GM12878 (cell line): ENCODE data around the gene NFE2. TPM values are rescaled to one million over a fixed set of nuclear protein-coding genes. Genes with fewer than 3 reads are reported as not detected.

Experiments
- BACH1 ChIP-seq: fragments of 450-650 bp; IDR thresholded peaks from 2 replicates; pipeline ENCODE4 v1.6.1; 2017; ENCODE audit warnings: mild to moderate bottlenecking, borderline replicate concordance
- BMI1 ChIP-seq: fragments of 450-650 bp; IDR thresholded peaks from 2 replicates; pipeline ENCODE4 v1.6.1; 2016; ENCODE audit warnings: mild to moderate bottlenecking, moderate library complexity, borderline replicate concordance
- MTA3 ChIP-seq: IDR thresholded peaks from 2 replicates; pipeline ENCODE4 v1.6.1; 2012; ENCODE audit warnings: low read length, inconsistent platforms, borderline replicate concordance
- SMAD5 ChIP-seq: IDR thresholded peaks from 2 replicates; pipeline ENCODE4 v1.6.1; 2016; ENCODE audit warnings: antibody characterized with exemption, low read depth
- STAT1 ChIP-seq: fragments of 450-650 bp; conservative IDR thresholded peaks from 2 replicates; pipeline ENCODE4 v1.6.1; 2014; ENCODE audit warnings: antibody characterized with exemption, mild to moderate bottlenecking
- STAT3 ChIP-seq: IDR thresholded peaks from 2 replicates; pipeline ENCODE4 v1.6.1; 2011; ENCODE audit warnings: low read depth, low read length, improper control_type of control experiment
- polyA plus RNA-seq, 11 experiments: library from polyadenylated mRNA; depleted of rRNA in 4 of 11; unstranded in 6 of 11; stranded (reverse) in 5 of 11; fragments of >200 nt; fragmentation: Nextera tagmentation in 4 of 11; fragmentation: Illumina TruSeq in 1 of 11; extraction: Ambion mirVana in 4 of 11; extraction: Trizol in 1 of 11; gene quantifications; 1 replicate in 1 of 11; 2 replicates in 10 of 11; pipeline versions ENCODE4 v1.2.1 to v1.2.3, GENCODE V29; 2011 to 2016; ENCODE audit warnings: inconsistent platforms in 2 of 11, missing spikeins in 2 of 11, low read depth in 1 of 11
- total RNA-seq, 4 experiments: library from RNA; depleted of rRNA in 3 of 4; stranded (reverse); fragments of >200 nt in 3 of 4; fragmentation: Illumina TruSeq in 1 of 4; extraction: Trizol in 1 of 4; gene quantifications; 2 replicates each; pipeline versions ENCODE4 v1.2.1 to v1.2.3, GENCODE V29; 2013 to 2021
- TF ChIP-seq, protein P1 (sequence below): fragments of 450-650 bp; formaldehyde crosslinking; IDR thresholded peaks from 2 replicates; pipeline ENCODE4 v1.4.0; 2022; ENCODE audit warnings: mild to moderate bottlenecking, moderate library complexity
- TF ChIP-seq, protein P2 (sequence below): IDR thresholded peaks from 2 replicates; pipeline ENCODE4 v1.6.1; 2011; ENCODE audit warnings: borderline replicate concordance, low read depth, mild to moderate bottlenecking, moderate library complexity, low read length; ENCODE audit not compliant: insufficient read depth, poor library complexity, severe bottlenecking
- TF ChIP-seq, protein P3 (sequence below): IDR thresholded peaks from 2 replicates; pipeline ENCODE4 v1.6.1; 2011; ENCODE audit warnings: low read depth, low read length, improper control_type of control experiment, borderline replicate concordance
- TF ChIP-seq, protein P4 (sequence below): fragments of 450-650 bp; IDR thresholded peaks from 2 replicates; pipeline ENCODE4 v1.6.1; 2017; ENCODE audit warnings: mild to moderate bottlenecking, moderate library complexity

NFE2 gene
- total and polyA plus RNA-seq, 10 of the 15 experiments (the other 5 are each of a cell fraction or from before 2014, with no cell fraction given): 0.06 to 0.28 TPM; not detected in 8

DNA sequence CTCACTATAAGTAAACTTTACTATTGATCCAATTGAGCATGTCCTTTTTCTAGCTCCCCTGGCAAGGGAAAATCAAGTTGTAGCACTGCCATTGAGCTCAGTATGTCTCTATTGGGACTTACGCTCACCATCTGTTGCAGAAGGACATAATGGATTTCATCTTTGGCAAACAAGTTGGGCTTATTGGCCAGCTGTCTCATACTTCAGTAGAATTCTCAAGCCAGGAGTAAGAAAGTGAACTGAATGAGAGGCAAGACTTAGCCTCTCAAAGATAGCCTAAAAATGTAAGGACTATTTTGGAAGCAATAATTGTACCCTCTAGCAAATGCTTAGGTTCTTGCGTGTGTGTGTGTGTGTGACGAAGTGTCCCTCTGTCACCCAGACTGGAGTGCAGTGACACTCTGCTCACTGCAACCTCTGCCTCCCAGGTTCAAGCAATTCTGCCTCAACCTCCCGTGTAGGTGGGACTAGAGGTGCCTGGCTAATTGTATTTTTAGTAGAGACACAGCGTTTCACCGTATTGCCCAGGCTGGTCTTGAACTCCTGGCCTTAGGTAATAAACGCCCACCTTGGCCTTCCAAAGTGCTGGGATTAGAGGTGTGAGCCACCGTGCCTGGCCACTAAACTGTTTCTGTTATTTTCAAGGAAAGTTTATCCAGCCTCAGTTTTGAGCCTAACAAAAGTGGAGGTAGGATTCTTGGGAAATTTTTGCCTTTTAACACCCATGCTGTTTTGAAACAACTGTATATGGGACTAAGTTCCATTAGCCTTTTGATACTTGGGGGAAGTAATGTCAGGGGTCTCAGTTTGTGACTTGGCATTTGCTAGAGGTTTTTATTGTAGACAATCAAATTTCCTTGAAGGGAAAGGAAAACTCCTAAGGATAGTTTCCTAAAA, 13.3 kb downstream of the NFE2 start (continued):
- TF ChIP-seq, protein P1, sequence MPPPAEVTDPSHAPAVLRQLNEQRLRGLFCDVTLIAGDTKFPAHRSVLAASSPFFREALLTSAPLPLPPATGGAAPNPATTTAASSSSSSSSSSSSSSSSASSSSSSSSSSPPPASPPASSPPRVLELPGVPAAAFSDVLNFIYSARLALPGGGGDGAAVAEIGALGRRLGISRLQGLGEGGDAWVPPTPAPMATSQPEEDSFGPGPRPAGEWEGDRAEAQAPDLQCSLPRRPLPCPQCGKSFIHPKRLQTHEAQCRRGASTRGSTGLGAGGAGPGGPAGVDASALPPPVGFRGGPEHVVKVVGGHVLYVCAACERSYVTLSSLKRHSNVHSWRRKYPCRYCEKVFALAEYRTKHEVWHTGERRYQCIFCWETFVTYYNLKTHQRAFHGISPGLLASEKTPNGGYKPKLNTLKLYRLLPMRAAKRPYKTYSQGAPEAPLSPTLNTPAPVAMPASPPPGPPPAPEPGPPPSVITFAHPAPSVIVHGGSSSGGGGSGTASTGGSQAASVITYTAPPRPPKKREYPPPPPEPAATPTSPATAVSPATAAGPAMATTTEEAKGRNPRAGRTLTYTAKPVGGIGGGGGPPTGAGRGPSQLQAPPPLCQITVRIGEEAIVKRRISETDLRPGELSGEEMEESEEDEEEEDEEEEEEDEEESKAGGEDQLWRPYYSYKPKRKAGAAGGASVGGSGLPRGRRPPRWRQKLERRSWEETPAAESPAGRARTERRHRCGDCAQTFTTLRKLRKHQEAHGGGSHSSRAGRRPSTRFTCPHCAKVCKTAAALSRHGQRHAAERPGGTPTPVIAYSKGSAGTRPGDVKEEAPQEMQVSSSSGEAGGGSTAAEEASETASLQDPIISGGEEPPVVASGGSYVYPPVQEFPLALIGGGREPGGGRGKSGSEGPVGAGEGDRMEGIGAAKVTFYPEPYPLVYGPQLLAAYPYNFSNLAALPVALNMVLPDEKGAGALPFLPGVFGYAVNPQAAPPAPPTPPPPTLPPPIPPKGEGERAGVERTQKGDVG (CRISPR knock-in tag): no peak
- TF ChIP-seq STAT1 (no peak), BMI1 (0 out of 2 replicates have a peak, but pooled peaks have one; percentile 29), BACH1 (peak; percentile 73; the same call in 1 of the 2 replicates), MTA3 (peak; percentile 82; the same call in 1 of the 2 replicates), SMAD5 (peak; percentile 87; the same call in 1 of the 2 replicates), STAT3 (no peak)
- TF ChIP-seq, protein P2, sequence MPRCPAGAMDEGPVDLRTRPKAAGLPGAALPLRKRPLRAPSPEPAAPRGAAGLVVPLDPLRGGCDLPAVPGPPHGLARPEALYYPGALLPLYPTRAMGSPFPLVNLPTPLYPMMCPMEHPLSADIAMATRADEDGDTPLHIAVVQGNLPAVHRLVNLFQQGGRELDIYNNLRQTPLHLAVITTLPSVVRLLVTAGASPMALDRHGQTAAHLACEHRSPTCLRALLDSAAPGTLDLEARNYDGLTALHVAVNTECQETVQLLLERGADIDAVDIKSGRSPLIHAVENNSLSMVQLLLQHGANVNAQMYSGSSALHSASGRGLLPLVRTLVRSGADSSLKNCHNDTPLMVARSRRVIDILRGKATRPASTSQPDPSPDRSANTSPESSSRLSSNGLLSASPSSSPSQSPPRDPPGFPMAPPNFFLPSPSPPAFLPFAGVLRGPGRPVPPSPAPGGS: peak; percentile 53
- TF ChIP-seq, protein P3, sequence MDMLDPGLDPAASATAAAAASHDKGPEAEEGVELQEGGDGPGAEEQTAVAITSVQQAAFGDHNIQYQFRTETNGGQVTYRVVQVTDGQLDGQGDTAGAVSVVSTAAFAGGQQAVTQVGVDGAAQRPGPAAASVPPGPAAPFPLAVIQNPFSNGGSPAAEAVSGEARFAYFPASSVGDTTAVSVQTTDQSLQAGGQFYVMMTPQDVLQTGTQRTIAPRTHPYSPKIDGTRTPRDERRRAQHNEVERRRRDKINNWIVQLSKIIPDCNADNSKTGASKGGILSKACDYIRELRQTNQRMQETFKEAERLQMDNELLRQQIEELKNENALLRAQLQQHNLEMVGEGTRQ: no peak
- TF ChIP-seq, protein P4, sequence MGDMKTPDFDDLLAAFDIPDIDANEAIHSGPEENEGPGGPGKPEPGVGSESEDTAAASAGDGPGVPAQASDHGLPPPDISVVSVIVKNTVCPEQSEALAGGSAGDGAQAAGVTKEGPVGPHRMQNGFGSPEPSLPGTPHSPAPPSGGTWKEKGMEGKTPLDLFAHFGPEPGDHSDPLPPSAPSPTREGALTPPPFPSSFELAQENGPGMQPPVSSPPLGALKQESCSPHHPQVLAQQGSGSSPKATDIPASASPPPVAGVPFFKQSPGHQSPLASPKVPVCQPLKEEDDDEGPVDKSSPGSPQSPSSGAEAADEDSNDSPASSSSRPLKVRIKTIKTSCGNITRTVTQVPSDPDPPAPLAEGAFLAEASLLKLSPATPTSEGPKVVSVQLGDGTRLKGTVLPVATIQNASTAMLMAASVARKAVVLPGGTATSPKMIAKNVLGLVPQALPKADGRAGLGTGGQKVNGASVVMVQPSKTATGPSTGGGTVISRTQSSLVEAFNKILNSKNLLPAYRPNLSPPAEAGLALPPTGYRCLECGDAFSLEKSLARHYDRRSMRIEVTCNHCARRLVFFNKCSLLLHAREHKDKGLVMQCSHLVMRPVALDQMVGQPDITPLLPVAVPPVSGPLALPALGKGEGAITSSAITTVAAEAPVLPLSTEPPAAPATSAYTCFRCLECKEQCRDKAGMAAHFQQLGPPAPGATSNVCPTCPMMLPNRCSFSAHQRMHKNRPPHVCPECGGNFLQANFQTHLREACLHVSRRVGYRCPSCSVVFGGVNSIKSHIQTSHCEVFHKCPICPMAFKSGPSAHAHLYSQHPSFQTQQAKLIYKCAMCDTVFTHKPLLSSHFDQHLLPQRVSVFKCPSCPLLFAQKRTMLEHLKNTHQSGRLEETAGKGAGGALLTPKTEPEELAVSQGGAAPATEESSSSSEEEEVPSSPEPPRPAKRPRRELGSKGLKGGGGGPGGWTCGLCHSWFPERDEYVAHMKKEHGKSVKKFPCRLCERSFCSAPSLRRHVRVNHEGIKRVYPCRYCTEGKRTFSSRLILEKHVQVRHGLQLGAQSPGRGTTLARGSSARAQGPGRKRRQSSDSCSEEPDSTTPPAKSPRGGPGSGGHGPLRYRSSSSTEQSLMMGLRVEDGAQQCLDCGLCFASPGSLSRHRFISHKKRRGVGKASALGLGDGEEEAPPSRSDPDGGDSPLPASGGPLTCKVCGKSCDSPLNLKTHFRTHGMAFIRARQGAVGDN: no peak
